ENCODE measurements around the gene GTPBP10.

The GTPBP10 gene

DNA sequence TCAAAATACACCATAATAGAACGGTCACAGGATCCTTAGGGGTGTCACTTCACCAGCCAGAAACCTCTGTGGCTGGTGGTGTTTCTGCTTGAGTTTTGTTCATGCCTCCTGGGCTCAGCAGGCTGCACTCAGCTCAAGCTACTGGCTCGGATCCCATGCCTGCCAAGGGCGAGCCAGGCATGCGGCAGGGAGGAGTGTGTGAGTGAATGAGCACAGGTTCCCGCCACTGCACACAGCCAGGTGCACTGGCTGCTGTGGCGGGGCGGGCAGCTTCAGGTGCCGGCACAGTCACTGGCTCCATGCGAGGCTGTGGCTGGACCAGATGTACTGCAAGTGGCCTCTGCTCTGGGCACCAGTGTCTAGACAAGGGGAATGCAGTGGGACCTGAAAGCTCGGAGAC, 86.2 kb downstream of the GTPBP10 start:
- no peak for DNase-seq (ENCODE audit: low read depth in 2 of 2)

DNA sequence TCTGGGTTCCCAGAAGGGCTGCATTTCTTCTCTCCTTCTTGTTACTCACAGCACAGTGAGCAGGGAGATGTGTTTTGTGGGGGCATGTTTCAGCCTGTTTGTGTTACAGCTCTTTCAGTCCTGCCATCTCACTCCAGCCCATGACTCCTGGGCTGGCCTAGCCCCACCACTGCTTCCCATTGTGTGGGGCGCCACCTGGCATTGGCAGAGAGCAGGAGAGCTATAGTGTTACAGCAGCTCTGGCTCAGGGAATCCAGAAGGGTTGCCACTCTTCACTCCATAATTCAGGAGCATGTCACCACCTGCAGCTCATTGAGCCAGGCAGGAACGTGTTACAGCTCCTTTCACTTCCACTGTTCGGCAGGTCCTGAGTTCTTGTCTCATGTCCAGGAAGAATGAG, 86.7 kb downstream of the GTPBP10 start:
- no peak for DNase-seq (ENCODE audit: low read depth in 2 of 2)

Data from stimulated activated CD4-positive, alpha-beta T cell treated with anti-CD3 and anti-CD28 coated beads, Interleukin-4, amount 100 ng/mL, for 48 hours (primary cell).